Activated gamma-delta T cell treated with anti-CD3 and anti-CD28 coated beads, Interleukin-2, amount 50 U/mL, for 16 hours (primary cell): ENCODE measurements around the gene DIP2B.

Experiments
- DNase-seq: peaks from one replicate; pipeline ENCODE4 v3.0.0-alpha.2; 2020; ENCODE audit warnings: low read depth

The DIP2B gene

DNA sequence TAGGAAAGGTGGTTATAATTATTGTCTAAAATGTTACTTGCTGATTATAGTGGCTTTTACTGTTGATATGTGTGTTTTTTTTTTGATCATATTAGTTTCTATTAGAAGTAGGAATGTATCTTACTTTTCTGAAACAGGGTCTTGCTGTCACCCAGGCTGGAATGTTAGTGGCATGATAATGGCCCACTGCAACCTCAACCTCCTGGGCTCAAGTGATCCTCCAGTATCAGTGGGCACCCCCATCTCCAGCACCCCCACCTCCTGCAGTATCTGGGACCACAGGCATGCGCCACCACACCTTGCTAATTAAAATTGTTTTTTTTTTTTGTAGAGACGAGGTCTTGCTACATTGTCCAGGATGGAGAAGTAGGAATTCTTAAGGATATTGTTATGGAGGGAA is 270.5 kb downstream of the DIP2B start:
- DNase-seq, result no peak

- no peak for DNase-seq
Measured at GRCh38 chr12:50776749-50777728, 272.3 kb downstream of the DIP2B start.

DNA sequence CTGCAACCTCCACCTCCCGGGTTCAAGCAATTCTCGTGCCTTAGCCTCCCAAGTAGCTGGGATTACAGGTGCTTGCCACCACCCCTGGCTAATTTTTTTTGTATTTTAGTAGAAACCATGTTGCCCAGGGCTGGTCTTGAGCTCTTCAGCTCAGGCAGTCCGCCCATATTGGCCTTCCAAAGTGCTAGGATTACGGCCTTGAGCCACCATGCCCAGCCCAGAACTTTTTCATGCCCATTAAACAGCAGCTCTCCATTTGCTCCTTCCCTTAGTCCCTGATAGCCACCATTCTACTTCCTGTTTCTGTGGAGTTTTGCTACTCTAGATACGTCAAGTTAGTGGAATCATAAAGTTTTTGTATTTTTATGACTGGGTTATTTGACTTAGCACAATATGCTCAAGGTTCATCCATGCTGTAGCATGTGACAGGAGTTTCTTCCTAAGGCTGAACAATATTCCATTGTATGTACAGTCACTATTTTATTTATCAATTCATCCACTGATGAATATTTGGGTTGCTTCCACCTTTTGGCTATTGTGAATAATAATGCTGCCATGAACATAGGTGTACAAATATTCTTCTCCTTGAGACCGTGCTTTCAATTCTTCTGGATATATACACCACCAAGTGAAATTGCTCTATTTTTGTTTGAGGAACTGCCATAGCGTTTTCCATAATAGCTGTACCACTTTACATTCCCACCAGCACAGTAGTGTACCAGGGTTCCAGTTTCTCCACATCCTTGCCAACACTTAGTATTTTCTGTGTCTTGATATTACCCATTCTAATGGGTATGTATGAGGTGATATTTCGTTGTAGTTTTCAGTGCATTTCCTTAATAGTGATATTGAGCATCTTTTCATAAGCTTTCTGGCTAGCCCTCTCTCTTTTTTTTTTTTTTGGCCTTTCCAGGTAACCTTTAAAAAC is 274.1 kb downstream of the DIP2B start:
- no peak for DNase-seq

- no peak for DNase-seq
Measured at GRCh38 chr12:50780013-50780412, 275.2 kb downstream of the DIP2B start.

- no peak for DNase-seq
Measured at GRCh38 chr12:50784501-50784900, 279.7 kb downstream of the DIP2B start.

GRCh38 chr12:50785406-50786001 is 280.7 kb downstream of the DIP2B start:
- no peak for DNase-seq

GRCh38 chr12:50786498-50787231 is 281.9 kb downstream of the DIP2B start:
- no peak for DNase-seq

GRCh38 chr12:50787618-50788017 is 282.8 kb downstream of the DIP2B start:
- DNase-seq, result no peak

DNA sequence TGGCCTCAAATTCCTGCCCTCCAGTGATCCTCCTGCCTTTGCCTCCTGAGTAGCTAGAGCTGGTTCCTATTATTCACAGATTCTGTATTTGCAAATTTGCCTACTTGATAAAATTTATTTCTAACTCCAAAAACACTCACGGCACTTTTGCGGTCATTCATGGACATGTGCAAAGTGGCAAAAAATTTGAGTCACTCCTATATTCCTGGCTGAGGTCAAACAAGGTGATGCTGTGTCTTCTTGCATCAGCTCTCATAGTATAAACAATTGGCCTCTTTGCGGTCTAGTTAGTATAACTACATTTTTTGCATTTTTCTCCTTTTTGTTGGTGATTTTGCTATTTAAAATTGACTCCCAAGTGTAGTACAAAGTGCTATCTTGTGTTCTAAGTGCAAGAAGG is 283.8 kb downstream of the DIP2B start:
- DNase-seq, result no peak

- DNase-seq, result no peak
Measured at GRCh38 chr12:50790081-50790480, 285.3 kb downstream of the DIP2B start.
